K562 (cell line): Measurements from ENCODE around the gene GOT2. TPM values are rescaled to one million over a fixed set of nuclear protein-coding genes. Genes with fewer than 3 reads are reported as not detected.
"Not testable (repeated sequence)": the region's sequence is repeated elsewhere in the genome, so short reads cannot be mapped to it uniquely, and the experiment has no call there.

ENCODE experiments used
- ATAC-seq: fragments of 200-7000 bp; cut with Tn5 transposase; 3 replicates; pipeline ENCODE4 v1.9.1; 2020; ENCODE audit warnings: moderate library complexity
- BruUV-seq: library from RNA; stranded (reverse); fragments of 400-500 nt; replicated peaks from 2 replicates; lab custom pipeline; 2021; lab: Mats Ljungman, UMichigan
- CTCF ChIA-PET: fragments of 300-600 bp; formaldehyde crosslinking; extraction: SDS; loops from one replicate; lab custom pipeline; 2021; ENCODE audit warnings: low intra/inter-chr PET ratio; lab: Yijun Ruan, JAX
- POLR2A ChIA-PET: fragments of 300-600, 350-650 bp; sonication (Branson Sonifier 250); formaldehyde crosslinking; extraction: SDS; loops from one replicate; lab custom pipeline; 2021; ENCODE audit warnings: antibody characterized with exemption, inconsistent platforms; lab: Yijun Ruan, JAX
- DNase-seq, 4 experiments: peaks; one replicate each; pipeline versions ENCODE4 v3.0.0 to v3.0.0-alpha.2; 2011 to 2018; ENCODE audit warnings: low spot score in 3 of 4, mixed read lengths in 3 of 4; ENCODE audit errors: extremely low read depth in 1 of 4
- FAIRE-seq: peaks from 2 replicates; lab custom pipeline; 2011; peaks lifted over from hg19 to GRCh38; lab: Jason Lieb, UNC
- H2AFZ ChIP-seq: 2 replicates; pipeline ENCODE4 v1.6.0; 2011; ENCODE audit warnings: low read depth, low read length, control low read depth, inconsistent platforms
- H3K27ac ChIP-seq: fragments of 200-600 bp; 3 replicates; pipeline ENCODE4 v1.8.0; 2011; ENCODE audit warnings: low read depth, mild to moderate bottlenecking, control low read depth, inconsistent platforms, low read length, moderate library complexity, mixed read lengths; ENCODE audit errors: extremely low read depth
- H3K27me3 ChIP-seq, 2 experiments: fragments of 300-600 bp in 1 of 2; 2 replicates in 1 of 2; 3 replicates in 1 of 2; pipeline versions ENCODE4 v1.6.0 to v1.8.0; 2011; ENCODE audit warnings: inconsistent platforms in 2 of 2, low read length in 2 of 2, mild to moderate bottlenecking in 1 of 2, mixed read lengths in 1 of 2, moderate library complexity in 1 of 2; ENCODE audit not compliant: control insufficient read depth in 2 of 2, insufficient read depth in 2 of 2
- H3K36me3 ChIP-seq: fragments of 300-600 bp; 3 replicates; pipeline ENCODE4 v1.8.0; 2011; ENCODE audit warnings: mild to moderate bottlenecking, low read length, inconsistent platforms; ENCODE audit not compliant: control insufficient read depth, insufficient read depth
- H3K4me1 ChIP-seq, 2 experiments: fragments of 200-600 bp in 1 of 2; replicated peaks in 1 of 2; 2 replicates in 1 of 2; 3 replicates in 1 of 2; pipeline versions ENCODE4 v1.5.1 to v1.8.0; 2011; ENCODE audit warnings: inconsistent platforms in 2 of 2, low read length in 2 of 2, mild to moderate bottlenecking in 1 of 2, mixed read lengths in 1 of 2, moderate library complexity in 1 of 2; ENCODE audit not compliant: control insufficient read depth in 2 of 2, insufficient read depth in 2 of 2
- H3K4me2 ChIP-seq: 2 replicates; pipeline ENCODE4 v1.6.1; 2011; ENCODE audit warnings: low read length, control low read depth, inconsistent platforms, mixed read lengths; ENCODE audit not compliant: insufficient read depth
- H3K4me3 ChIP-seq: fragments of 200-600 bp; sonication (generic), shearing (Covaris generic); 2 replicates; pipeline ENCODE4 v1.5.1; 2016; ENCODE audit warnings: control low read depth, inconsistent platforms
- H3K79me2 ChIP-seq: fragments of 200-600 bp; 3 replicates; pipeline ENCODE4 v1.8.0; 2011; ENCODE audit warnings: low read length, inconsistent platforms; ENCODE audit not compliant: control insufficient read depth, insufficient read depth
- H3K9ac ChIP-seq, 2 experiments: 2 replicates each; pipeline versions ENCODE4 v1.6.0 to v1.6.1; 2011; ENCODE audit warnings: low read depth in 2 of 2, low read length in 2 of 2, control low read depth in 1 of 2, inconsistent platforms in 1 of 2, mild to moderate bottlenecking in 1 of 2, mixed read lengths in 1 of 2; ENCODE audit not compliant: insufficient read depth in 1 of 2
- H3K9me1 ChIP-seq: one replicate; pipeline ENCODE4 v1.6.0; 2011; ENCODE audit warnings: inconsistent platforms, mild to moderate bottlenecking, low read length, moderate library complexity; ENCODE audit not compliant: control insufficient read depth, insufficient read depth
- H3K9me3 ChIP-seq: replicated peaks from 2 replicates; pipeline ENCODE4 v1.5.1; 2011; ENCODE audit warnings: low read depth, low read length, inconsistent platforms; ENCODE audit not compliant: control insufficient read depth, insufficient read depth
- H4K20me1 ChIP-seq: replicated peaks from 2 replicates; pipeline ENCODE4 v1.6.1; 2011; ENCODE audit warnings: low read length, inconsistent platforms, mixed read lengths; ENCODE audit not compliant: control insufficient read depth, insufficient read depth
- CEBPB ChIP-seq: fragments of 450-650 bp; IDR thresholded peaks from 2 replicates; pipeline ENCODE4 v1.6.1; 2016; ENCODE audit warnings: missing genetic modification characterization, missing compliant biosample characterization
- L3MBTL2 ChIP-seq: fragments of 450-650 bp; IDR thresholded peaks from 2 replicates; pipeline ENCODE4 v1.6.1; 2016; ENCODE audit warnings: mild to moderate bottlenecking, moderate library complexity
- LCOR ChIP-seq: sonication (generic); formaldehyde crosslinking; IDR thresholded peaks from 2 replicates; pipeline ENCODE4 v1.8.0; 2022; ENCODE audit warnings: mild to moderate bottlenecking, missing genetic modification reagents
- TEAD4 ChIP-seq, 2 experiments: sonication (generic) in 1 of 2; formaldehyde crosslinking in 1 of 2; IDR thresholded peaks; 2 replicates each; pipeline versions ENCODE4 v1.6.1 to v1.8.0; 2012 to 2022; ENCODE audit warnings: borderline replicate concordance in 1 of 2, inconsistent platforms in 1 of 2, low read length in 1 of 2, mild to moderate bottlenecking in 1 of 2, missing genetic modification reagents in 1 of 2
- TOE1 ChIP-seq, 2 experiments: fragments of 450-650 bp in 1 of 2; sonication (generic) in 1 of 2; formaldehyde crosslinking in 1 of 2; IDR thresholded peaks; 2 replicates each; pipeline versions ENCODE4 v1.7.1 to v1.8.0; 2016 to 2022; ENCODE audit warnings: borderline replicate concordance in 2 of 2, mild to moderate bottlenecking in 2 of 2, antibody characterized with exemption in 1 of 2, inconsistent platforms in 1 of 2, low read depth in 1 of 2, missing genetic modification reagents in 1 of 2, moderate library complexity in 1 of 2
- ZNF778 ChIP-seq: fragments of 450-650 bp; formaldehyde crosslinking; IDR thresholded peaks from 2 replicates; pipeline ENCODE4 v1.4.0; 2020; ENCODE audit warnings: mild to moderate bottlenecking, moderate library complexity
- WGBS: fragments of 100-300 bp; shearing (Covaris generic); methylation state at CpG from one replicate; pipeline ENCODE4 v1.1.6; 2016; ENCODE audit warnings: low coverage, mixed read lengths; ENCODE audit not compliant: insufficient coverage; ENCODE audit errors: missing lambda C conversion rate; 5-methylcytosine and 5-hydroxymethylcytosine counted together
- in situ Hi-C: fragments of 300-500 bp; cut with MboI; formaldehyde crosslinking; loops from 4 replicates; pipeline ENCODE4 v1.15.0; 2018; ENCODE audit warnings: inconsistent platforms, mixed read lengths
- intact Hi-C: fragments of 100-400 bp; cut with micrococcal nuclease; formaldehyde crosslinking; loops from 2 replicates; pipeline ENCODE4 v1.14.2; 2022
- polyA plus RNA-seq, 8 experiments: library from polyadenylated mRNA; depleted of rRNA in 4 of 8; stranded (reverse) in 5 of 8; unstranded in 3 of 8; fragments of >200 nt; fragmentation: Nextera tagmentation in 2 of 8; fragmentation: Illumina TruSeq in 1 of 8; extraction: Ambion mirVana in 2 of 8; extraction: Trizol in 1 of 8; gene quantifications; 2 replicates each; pipeline versions ENCODE4 v1.2.1 to v1.2.3, GENCODE V29; 2011 to 2014; ENCODE audit warnings: inconsistent platforms in 1 of 8, missing spikeins in 1 of 8
- total RNA-seq, 7 experiments: library from RNA; depleted of rRNA in 6 of 7; stranded (reverse); fragments of >200 nt in 6 of 7; fragmentation: Illumina TruSeq in 2 of 7; extraction: Trizol in 2 of 7; gene quantifications; 2 replicates each; pipeline versions ENCODE4 v1.2.1 to v1.2.3, GENCODE V29; 2011 to 2021; ENCODE audit warnings: low replicate concordance in 1 of 7
- TF ChIP-seq, protein P1 (sequence below): fragments of 250-450 bp; sonication (Bioruptor Pico); IDR thresholded peaks from 2 replicates; pipeline ENCODE4 v1.4.0; 2020; ENCODE audit warnings: mild to moderate bottlenecking, moderate library complexity, borderline replicate concordance
- TF ChIP-seq, protein P2 (sequence below): sonication (generic); formaldehyde crosslinking; IDR thresholded peaks from 2 replicates; pipeline ENCODE4 v1.8.1; 2022; ENCODE audit warnings: missing genetic modification reagents

The GOT2 gene
- total and polyA plus RNA-seq, 9 of the 15 experiments (the other 6 are each of a cell fraction or from before 2014, with no cell fraction given), result 43.1 to 190 (median 80.2) TPM

DNA sequence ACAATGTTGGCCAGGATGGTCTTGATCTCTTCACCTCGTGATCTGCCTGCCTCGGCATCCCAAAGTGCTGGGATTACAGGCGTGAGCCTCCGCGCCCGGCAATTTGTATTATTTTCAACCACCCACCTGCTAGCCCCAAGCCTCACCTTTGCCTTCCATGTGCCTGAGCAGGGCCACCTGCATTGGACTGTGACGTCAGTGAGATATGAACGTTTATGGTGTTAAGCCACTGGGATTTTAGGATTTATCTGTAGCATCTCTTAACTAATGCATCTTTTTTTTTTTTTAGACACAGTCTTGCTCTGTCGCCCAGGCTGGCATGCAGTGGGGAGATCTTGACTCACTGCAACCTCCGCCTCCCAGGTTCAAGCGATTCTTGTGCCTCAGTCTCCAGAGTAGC, 74.2 kb downstream of the GOT2 start:
- CTCF ChIA-PET, H3K79me2 ChIP-seq, H4K20me1 ChIP-seq, H3K4me2 ChIP-seq, H3K27me3 ChIP-seq, DNase-seq, H3K27ac ChIP-seq, H3K9me1 ChIP-seq, in situ Hi-C loops, ATAC-seq, H3K9ac ChIP-seq, H3K9me3 ChIP-seq, H2AFZ ChIP-seq, FAIRE-seq, H3K4me3 ChIP-seq, BruUV-seq, H3K36me3 ChIP-seq, H3K4me1 ChIP-seq: not testable (repeated sequence)
- intact Hi-C loops, result loop anchor here (2.0 to 10.0 kb wide), 3 partner anchors 163 to 755 kb away; no protein-coding TSS in a partner anchor
- 72% methylated on average over 11 of the region's 11 CpGs for WGBS
- POLR2A ChIA-PET, result interaction anchor here (1.2 to 1.3 kb wide), 2 partner anchors 10 to 33 kb away, joined by 3 to 4 read pairs; no protein-coding TSS in a partner anchor

DNA sequence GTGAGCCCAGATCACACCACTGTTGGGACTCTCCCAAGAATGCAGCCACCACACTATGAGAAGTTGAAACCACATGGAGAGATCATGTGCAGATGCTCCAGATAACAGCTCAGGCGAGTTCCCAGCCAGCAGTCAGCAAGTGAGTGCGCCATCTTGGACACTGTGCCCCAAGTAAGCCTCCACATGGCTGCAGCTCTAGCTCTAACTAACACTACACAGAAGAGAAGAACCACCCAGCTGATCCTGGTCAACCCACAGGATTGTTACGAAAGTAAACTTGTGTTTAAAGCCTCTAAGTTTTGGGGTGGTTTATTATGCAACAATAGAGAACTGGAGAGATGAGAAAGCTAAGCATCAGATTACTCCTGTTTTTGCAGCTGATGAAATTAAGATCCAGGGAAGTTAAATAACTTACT, 75.3 kb downstream of the GOT2 start:
- H3K36me3 ChIP-seq, result no peaks in the 10 kb centered on the region
- TF ChIP-seq CEBPB (tag), result peak; percentile 78
- peak; percentile 39; the same call in 1 of the 2 replicates for TF ChIP-seq TEAD4 (IDR thresholded peaks at IDR 0.05; ENCODE audit: low read length)
- no peak for TF ChIP-seq TEAD4 (CRISPR knock-in tag; IDR thresholded peaks at IDR 0.05; ENCODE audit: borderline replicate concordance)
- TF ChIP-seq, protein P1, sequence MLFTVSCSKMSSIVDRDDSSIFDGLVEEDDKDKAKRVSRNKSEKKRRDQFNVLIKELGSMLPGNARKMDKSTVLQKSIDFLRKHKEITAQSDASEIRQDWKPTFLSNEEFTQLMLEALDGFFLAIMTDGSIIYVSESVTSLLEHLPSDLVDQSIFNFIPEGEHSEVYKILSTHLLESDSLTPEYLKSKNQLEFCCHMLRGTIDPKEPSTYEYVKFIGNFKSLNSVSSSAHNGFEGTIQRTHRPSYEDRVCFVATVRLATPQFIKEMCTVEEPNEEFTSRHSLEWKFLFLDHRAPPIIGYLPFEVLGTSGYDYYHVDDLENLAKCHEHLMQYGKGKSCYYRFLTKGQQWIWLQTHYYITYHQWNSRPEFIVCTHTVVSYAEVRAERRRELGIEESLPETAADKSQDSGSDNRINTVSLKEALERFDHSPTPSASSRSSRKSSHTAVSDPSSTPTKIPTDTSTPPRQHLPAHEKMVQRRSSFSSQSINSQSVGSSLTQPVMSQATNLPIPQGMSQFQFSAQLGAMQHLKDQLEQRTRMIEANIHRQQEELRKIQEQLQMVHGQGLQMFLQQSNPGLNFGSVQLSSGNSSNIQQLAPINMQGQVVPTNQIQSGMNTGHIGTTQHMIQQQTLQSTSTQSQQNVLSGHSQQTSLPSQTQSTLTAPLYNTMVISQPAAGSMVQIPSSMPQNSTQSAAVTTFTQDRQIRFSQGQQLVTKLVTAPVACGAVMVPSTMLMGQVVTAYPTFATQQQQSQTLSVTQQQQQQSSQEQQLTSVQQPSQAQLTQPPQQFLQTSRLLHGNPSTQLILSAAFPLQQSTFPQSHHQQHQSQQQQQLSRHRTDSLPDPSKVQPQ (CRISPR knock-in tag), result no peak
- peak; percentile 85 for TF ChIP-seq L3MBTL2
- TF ChIP-seq TOE1 (IDR thresholded peaks at IDR 0.05; ENCODE audit: borderline replicate concordance), result no peak
- TF ChIP-seq TOE1 (CRISPR knock-in tag; IDR thresholded peaks at IDR 0.05; ENCODE audit: borderline replicate concordance, low read depth), result no peak
- TF ChIP-seq, protein P2, sequence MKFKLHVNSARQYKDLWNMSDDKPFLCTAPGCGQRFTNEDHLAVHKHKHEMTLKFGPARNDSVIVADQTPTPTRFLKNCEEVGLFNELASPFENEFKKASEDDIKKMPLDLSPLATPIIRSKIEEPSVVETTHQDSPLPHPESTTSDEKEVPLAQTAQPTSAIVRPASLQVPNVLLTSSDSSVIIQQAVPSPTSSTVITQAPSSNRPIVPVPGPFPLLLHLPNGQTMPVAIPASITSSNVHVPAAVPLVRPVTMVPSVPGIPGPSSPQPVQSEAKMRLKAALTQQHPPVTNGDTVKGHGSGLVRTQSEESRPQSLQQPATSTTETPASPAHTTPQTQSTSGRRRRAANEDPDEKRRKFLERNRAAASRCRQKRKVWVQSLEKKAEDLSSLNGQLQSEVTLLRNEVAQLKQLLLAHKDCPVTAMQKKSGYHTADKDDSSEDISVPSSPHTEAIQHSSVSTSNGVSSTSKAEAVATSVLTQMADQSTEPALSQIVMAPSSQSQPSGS (CRISPR knock-in tag), result no peak
- TF ChIP-seq LCOR (CRISPR knock-in tag), result no peak
- TF ChIP-seq ZNF778, result no peak

More for the DNA sequence above, 75.3 kb downstream of the GOT2 start:
- Histone ChIP-seq H3K4me1 (peaks cover 0 to 5% of the 10 kb centered on the region in 2 experiments; a peak in 3 of 5 replicates), H3K9me1 (no peaks in the 10 kb centered on the region), H4K20me1 (no peaks in the 10 kb centered on the region), H3K9ac (no peak overlapping the region), H3K79me2 (no peaks in the 10 kb centered on the region), H3K4me3 (no peak overlapping the region), H3K27ac (no peak overlapping the region), H2AFZ (peak overlapping the region; percentile 72), H3K4me2 (no peak overlapping the region; the same call in 1 of the 2 replicates), H3K9me3 (no peaks in the 10 kb centered on the region), H3K27me3 (peaks cover 0 to 6% of the 10 kb centered on the region in 2 experiments; a peak in 1 of 5 replicates)
- FAIRE-seq (peak; percentile 48), ATAC-seq (peak; percentile 52), DNase-seq (peak in 1 of 4 experiments; percentile 44)
- ChIA-PET CTCF (interaction anchor here (0.8 kb wide), 1 partner anchor 147 kb away, joined by 3 read pairs; no protein-coding TSS in a partner anchor), POLR2A (interaction anchor here (0.6 to 1.3 kb wide), 4 partner anchors 9 to 117 kb away, joined by 3 to 4 read pairs (median 4); no protein-coding TSS in a partner anchor)
- in situ Hi-C loops, result no loop called here
- BruUV-seq, result no TSS peak
- intact Hi-C loops, result loop anchor here (10.0 kb wide), 1 partner anchor 754 kb away; no protein-coding TSS in a partner anchor
- WGBS, result 46% methylated on average over 3 of the region's 3 CpGs
